Liver (tissue), 9 donors: ENCODE measurements around the gene IRF9. TPM values are rescaled to one million over a fixed set of nuclear protein-coding genes. Genes with fewer than 3 reads are reported as not detected.

ENCODE experiments used
- DNase-seq: peaks from one replicate; pipeline ENCODE4 v3.0.0-alpha.2; 2017; ENCODE audit warnings: low spot score
- H3K27ac ChIP-seq, 2 donors: one replicate each; pipeline ENCODE4 v1.7.0; 2013; ENCODE audit warnings: inconsistent platforms in 2 of 2, low read length in 2 of 2, control low read depth in 1 of 2, low read depth in 1 of 2, mild to moderate bottlenecking in 1 of 2
- H3K27me3 ChIP-seq, 4 donors: one replicate each; pipeline versions ENCODE4 v1.6.1 to v1.7.0; 2013; ENCODE audit warnings: low read length in 3 of 4, inconsistent platforms in 1 of 4, mild to moderate bottlenecking in 1 of 4, moderate library complexity in 1 of 4; ENCODE audit not compliant: control insufficient read depth in 4 of 4, insufficient read depth in 4 of 4
- H3K36me3 ChIP-seq, 4 donors: one replicate each; pipeline versions ENCODE4 v1.6.1 to v1.7.0; 2013; ENCODE audit warnings: low read length in 3 of 4, mild to moderate bottlenecking in 3 of 4, low read depth in 1 of 4, moderate library complexity in 1 of 4; ENCODE audit not compliant: control insufficient read depth in 4 of 4, insufficient read depth in 3 of 4
- H3K4me1 ChIP-seq, 4 donors: one replicate each; pipeline versions ENCODE4 v1.6.1 to v1.7.0; 2013; ENCODE audit warnings: low read length in 3 of 4, mild to moderate bottlenecking in 3 of 4, moderate library complexity in 1 of 4; ENCODE audit not compliant: control insufficient read depth in 4 of 4, insufficient read depth in 4 of 4
- H3K4me3 ChIP-seq, 3 donors: one replicate each; pipeline versions ENCODE4 v1.6.1 to v1.7.0; 2013; ENCODE audit warnings: low read length in 3 of 3, control low read depth in 1 of 3, low read depth in 1 of 3, mild to moderate bottlenecking in 1 of 3
- H3K9ac ChIP-seq, 2 donors: one replicate each; pipeline ENCODE4 v1.7.0; 2013; ENCODE audit warnings: low read length in 2 of 2, mild to moderate bottlenecking in 2 of 2, moderate library complexity in 2 of 2, control low read depth in 1 of 2, low read depth in 1 of 2
- H3K9me3 ChIP-seq, 4 donors: one replicate each; pipeline versions ENCODE4 v1.6.1 to v1.7.0; 2013; ENCODE audit warnings: low read length in 3 of 4; ENCODE audit not compliant: control insufficient read depth in 4 of 4
- EGR1 ChIP-seq, 2 donors: IDR thresholded peaks; 2 replicates each; pipeline ENCODE4 v1.6.1; 2016 to 2018; ENCODE audit warnings: antibody characterized with exemption in 2 of 2, low read depth in 2 of 2
- FOXA1 ChIP-seq: IDR thresholded peaks from 2 replicates; pipeline ENCODE4 v1.6.1; 2016; ENCODE audit warnings: antibody characterized with exemption
- FOXA2 ChIP-seq: IDR thresholded peaks from 2 replicates; pipeline ENCODE4 v1.6.1; 2016; ENCODE audit warnings: antibody characterized with exemption
- GABPA ChIP-seq, 2 donors: IDR thresholded peaks in 1 of 2; conservative IDR thresholded peaks in 1 of 2; 2 replicates each; pipeline ENCODE4 v1.6.1; 2016; ENCODE audit warnings: antibody characterized with exemption in 2 of 2, mild to moderate bottlenecking in 1 of 2, moderate library complexity in 1 of 2
- HNF4A ChIP-seq, 2 donors: conservative IDR thresholded peaks; 2 replicates each; pipeline ENCODE4 v1.6.1; 2016; ENCODE audit warnings: antibody characterized with exemption in 2 of 2, mild to moderate bottlenecking in 2 of 2
- HNF4G ChIP-seq: IDR thresholded peaks from 2 replicates; pipeline ENCODE4 v1.6.1; 2016; ENCODE audit warnings: antibody characterized with exemption
- JUND ChIP-seq, 2 donors: IDR thresholded peaks; 2 replicates each; pipeline ENCODE4 v1.6.1; 2016; ENCODE audit warnings: antibody characterized with exemption in 2 of 2
- MAX ChIP-seq: IDR thresholded peaks from 2 replicates; pipeline ENCODE4 v1.6.1; 2016; ENCODE audit warnings: antibody characterized with exemption
- NR2F2 ChIP-seq: IDR thresholded peaks from 2 replicates; pipeline ENCODE4 v1.6.1; 2016; ENCODE audit warnings: antibody characterized with exemption
- RAD21 ChIP-seq, 2 donors: IDR thresholded peaks; 2 replicates each; pipeline ENCODE4 v1.6.1; 2016; ENCODE audit warnings: antibody characterized with exemption in 2 of 2, mild to moderate bottlenecking in 2 of 2
- RXRA ChIP-seq, 2 donors: IDR thresholded peaks; 2 replicates each; pipeline ENCODE4 v1.6.1; 2017 to 2018; ENCODE audit warnings: antibody characterized with exemption in 2 of 2, mild to moderate bottlenecking in 1 of 2
- SP1 ChIP-seq: IDR thresholded peaks from 2 replicates; pipeline ENCODE4 v1.6.1; 2018; ENCODE audit warnings: antibody characterized with exemption, mild to moderate bottlenecking
- TAF1 ChIP-seq: conservative IDR thresholded peaks from 2 replicates; pipeline ENCODE4 v1.6.1; 2016; ENCODE audit warnings: antibody characterized with exemption, mild to moderate bottlenecking
- YY1 ChIP-seq: IDR thresholded peaks from 2 replicates; pipeline ENCODE4 v1.6.1; 2016; ENCODE audit warnings: antibody characterized with exemption, mild to moderate bottlenecking
- WGBS: extraction: QIAGEN DNeasy Blood & Tissue Kit; methylation state at CpG from one replicate; pipeline ENCODE4 v1.1.7; 2013; 5-methylcytosine and 5-hydroxymethylcytosine counted together
- polyA plus RNA-seq, 2 donors: library from polyadenylated mRNA; stranded (reverse) in 1 of 2; unstranded in 1 of 2; fragments of 200-250 nt in 1 of 2; fragments of >200 nt in 1 of 2; fragmentation: Nextera tagmentation in 1 of 2; extraction: Ambion mirVana in 1 of 2; gene quantifications; one replicate each; pipeline versions ENCODE4 v1.2.1 to v1.2.3, GENCODE V29; 2013 to 2015
- total RNA-seq, 2 donors: library from RNA; depleted of rRNA; stranded (reverse); fragments of >200 nt; gene quantifications; one replicate each; pipeline ENCODE4 v1.2.3, GENCODE V29; 2014
- TF ChIP-seq, protein P1 (sequence below): IDR thresholded peaks from 2 replicates; pipeline ENCODE4 v1.6.1; 2016; ENCODE audit warnings: antibody characterized with exemption, mild to moderate bottlenecking
- TF ChIP-seq, protein P2 (sequence below): IDR thresholded peaks from 2 replicates; pipeline ENCODE4 v1.6.1; 2016; ENCODE audit warnings: antibody characterized with exemption
- TF ChIP-seq, protein P3 (sequence below): fragments of 150-350 bp; IDR thresholded peaks from 2 replicates; pipeline ENCODE4 v1.5.1; 2017; ENCODE audit warnings: improper control_type of control experiment, low read depth, low read length; ENCODE audit not compliant: missing input control
- TF ChIP-seq, protein P4 (sequence below): IDR thresholded peaks from 2 replicates; pipeline ENCODE4 v1.6.1; 2016; ENCODE audit warnings: antibody characterized with exemption
- donor health status: healthy.
- donor health status: healthy.
- donor health status: healthy.
- donor health status: healthy.
- donor health status: healthy.

IRF9 gene
- total and polyA plus RNA-seq, 4 donors, result 37.9 to 60.9 (median 51.0) TPM

GRCh38 chr14:24150061-24150460 lies 11.0 kb upstream of the IRF9 start (continued):
- TF ChIP-seq, protein P1, sequence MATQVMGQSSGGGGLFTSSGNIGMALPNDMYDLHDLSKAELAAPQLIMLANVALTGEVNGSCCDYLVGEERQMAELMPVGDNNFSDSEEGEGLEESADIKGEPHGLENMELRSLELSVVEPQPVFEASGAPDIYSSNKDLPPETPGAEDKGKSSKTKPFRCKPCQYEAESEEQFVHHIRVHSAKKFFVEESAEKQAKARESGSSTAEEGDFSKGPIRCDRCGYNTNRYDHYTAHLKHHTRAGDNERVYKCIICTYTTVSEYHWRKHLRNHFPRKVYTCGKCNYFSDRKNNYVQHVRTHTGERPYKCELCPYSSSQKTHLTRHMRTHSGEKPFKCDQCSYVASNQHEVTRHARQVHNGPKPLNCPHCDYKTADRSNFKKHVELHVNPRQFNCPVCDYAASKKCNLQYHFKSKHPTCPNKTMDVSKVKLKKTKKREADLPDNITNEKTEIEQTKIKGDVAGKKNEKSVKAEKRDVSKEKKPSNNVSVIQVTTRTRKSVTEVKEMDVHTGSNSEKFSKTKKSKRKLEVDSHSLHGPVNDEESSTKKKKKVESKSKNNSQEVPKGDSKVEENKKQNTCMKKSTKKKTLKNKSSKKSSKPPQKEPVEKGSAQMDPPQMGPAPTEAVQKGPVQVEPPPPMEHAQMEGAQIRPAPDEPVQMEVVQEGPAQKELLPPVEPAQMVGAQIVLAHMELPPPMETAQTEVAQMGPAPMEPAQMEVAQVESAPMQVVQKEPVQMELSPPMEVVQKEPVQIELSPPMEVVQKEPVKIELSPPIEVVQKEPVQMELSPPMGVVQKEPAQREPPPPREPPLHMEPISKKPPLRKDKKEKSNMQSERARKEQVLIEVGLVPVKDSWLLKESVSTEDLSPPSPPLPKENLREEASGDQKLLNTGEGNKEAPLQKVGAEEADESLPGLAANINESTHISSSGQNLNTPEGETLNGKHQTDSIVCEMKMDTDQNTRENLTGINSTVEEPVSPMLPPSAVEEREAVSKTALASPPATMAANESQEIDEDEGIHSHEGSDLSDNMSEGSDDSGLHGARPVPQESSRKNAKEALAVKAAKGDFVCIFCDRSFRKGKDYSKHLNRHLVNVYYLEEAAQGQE, result no peak
- TF ChIP-seq EGR1 (IDR thresholded peaks at IDR 0.05; ENCODE audit: low read depth in 2 of 2) (no peak), SP1 (no peak), NR2F2 (no peak), RAD21 (IDR thresholded peaks at IDR 0.05) (no peak), MAX (no peak), YY1 (no peak)

DNA sequence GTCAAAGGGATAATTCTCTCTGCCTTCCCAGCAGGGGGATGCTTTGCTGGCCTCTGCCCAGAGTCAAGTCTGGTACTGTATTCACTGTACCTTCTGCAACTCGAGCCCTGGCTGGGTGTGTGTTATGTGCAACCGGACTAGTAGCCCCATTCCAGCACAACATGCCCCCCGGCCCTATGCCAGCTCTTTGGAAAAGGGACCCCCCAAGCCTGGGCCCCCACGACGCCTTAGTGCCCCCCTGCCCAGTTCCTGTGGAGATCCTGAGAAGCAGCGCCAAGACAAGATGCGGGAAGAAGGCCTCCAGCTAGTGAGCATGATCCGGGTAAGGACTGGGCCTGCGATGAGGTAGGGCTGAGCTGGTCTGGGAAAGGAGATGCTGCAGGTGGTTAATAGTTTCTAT lies 10.5 kb upstream of the IRF9 start:
- Histone ChIP-seq H3K9me3 (no peaks in the 10 kb centered on the region), H3K27me3 (no peaks in the 10 kb centered on the region), H3K4me1 (peaks cover 3 to 23% (median 16%) of the 10 kb centered on the region in 4 donors), H3K36me3 (peaks cover 6 to 45% (median 40%) of the 10 kb centered on the region in 4 donors), H3K27ac (no peak overlapping the region), H3K4me3 (no peak overlapping the region), H3K9ac (no peak overlapping the region)
- DNase-seq, result no peak
- WGBS, result 94% methylated on average over 9 of the region's 9 CpGs
- TF ChIP-seq, protein P2, sequence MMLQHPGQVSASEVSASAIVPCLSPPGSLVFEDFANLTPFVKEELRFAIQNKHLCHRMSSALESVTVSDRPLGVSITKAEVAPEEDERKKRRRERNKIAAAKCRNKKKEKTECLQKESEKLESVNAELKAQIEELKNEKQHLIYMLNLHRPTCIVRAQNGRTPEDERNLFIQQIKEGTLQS, result no peak
- TF ChIP-seq, protein P1, result no peak
- TF ChIP-seq, protein P3, sequence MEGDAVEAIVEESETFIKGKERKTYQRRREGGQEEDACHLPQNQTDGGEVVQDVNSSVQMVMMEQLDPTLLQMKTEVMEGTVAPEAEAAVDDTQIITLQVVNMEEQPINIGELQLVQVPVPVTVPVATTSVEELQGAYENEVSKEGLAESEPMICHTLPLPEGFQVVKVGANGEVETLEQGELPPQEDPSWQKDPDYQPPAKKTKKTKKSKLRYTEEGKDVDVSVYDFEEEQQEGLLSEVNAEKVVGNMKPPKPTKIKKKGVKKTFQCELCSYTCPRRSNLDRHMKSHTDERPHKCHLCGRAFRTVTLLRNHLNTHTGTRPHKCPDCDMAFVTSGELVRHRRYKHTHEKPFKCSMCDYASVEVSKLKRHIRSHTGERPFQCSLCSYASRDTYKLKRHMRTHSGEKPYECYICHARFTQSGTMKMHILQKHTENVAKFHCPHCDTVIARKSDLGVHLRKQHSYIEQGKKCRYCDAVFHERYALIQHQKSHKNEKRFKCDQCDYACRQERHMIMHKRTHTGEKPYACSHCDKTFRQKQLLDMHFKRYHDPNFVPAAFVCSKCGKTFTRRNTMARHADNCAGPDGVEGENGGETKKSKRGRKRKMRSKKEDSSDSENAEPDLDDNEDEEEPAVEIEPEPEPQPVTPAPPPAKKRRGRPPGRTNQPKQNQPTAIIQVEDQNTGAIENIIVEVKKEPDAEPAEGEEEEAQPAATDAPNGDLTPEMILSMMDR, result no peak
- TF ChIP-seq JUND (IDR thresholded peaks at IDR 0.05) (no peak), HNF4A (conservative IDR thresholded peaks at IDR 0.05) (no peak), RAD21 (IDR thresholded peaks at IDR 0.05) (no peak), MAX (no peak), RXRA (IDR thresholded peaks at IDR 0.05) (no peak), FOXA1 (no peak), NR2F2 (no peak), FOXA2 (no peak), YY1 (no peak), TAF1 (no peak), GABPA (IDR thresholded peaks at IDR 0.05 in 1 of 2, conservative IDR thresholded peaks at IDR 0.05 in 1 of 2) (no peak), EGR1 (IDR thresholded peaks at IDR 0.05; ENCODE audit: low read depth in 2 of 2) (no peak), HNF4G (no peak), SP1 (no peak)
- TF ChIP-seq, protein P4, sequence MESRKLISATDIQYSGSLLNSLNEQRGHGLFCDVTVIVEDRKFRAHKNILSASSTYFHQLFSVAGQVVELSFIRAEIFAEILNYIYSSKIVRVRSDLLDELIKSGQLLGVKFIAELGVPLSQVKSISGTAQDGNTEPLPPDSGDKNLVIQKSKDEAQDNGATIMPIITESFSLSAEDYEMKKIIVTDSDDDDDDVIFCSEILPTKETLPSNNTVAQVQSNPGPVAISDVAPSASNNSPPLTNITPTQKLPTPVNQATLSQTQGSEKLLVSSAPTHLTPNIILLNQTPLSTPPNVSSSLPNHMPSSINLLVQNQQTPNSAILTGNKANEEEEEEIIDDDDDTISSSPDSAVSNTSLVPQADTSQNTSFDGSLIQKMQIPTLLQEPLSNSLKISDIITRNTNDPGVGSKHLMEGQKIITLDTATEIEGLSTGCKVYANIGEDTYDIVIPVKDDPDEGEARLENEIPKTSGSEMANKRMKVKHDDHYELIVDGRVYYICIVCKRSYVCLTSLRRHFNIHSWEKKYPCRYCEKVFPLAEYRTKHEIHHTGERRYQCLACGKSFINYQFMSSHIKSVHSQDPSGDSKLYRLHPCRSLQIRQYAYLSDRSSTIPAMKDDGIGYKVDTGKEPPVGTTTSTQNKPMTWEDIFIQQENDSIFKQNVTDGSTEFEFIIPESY, result no peak
